ENCODE measurements around the gene SLC10A4.

SLC10A4 gene

DNA sequence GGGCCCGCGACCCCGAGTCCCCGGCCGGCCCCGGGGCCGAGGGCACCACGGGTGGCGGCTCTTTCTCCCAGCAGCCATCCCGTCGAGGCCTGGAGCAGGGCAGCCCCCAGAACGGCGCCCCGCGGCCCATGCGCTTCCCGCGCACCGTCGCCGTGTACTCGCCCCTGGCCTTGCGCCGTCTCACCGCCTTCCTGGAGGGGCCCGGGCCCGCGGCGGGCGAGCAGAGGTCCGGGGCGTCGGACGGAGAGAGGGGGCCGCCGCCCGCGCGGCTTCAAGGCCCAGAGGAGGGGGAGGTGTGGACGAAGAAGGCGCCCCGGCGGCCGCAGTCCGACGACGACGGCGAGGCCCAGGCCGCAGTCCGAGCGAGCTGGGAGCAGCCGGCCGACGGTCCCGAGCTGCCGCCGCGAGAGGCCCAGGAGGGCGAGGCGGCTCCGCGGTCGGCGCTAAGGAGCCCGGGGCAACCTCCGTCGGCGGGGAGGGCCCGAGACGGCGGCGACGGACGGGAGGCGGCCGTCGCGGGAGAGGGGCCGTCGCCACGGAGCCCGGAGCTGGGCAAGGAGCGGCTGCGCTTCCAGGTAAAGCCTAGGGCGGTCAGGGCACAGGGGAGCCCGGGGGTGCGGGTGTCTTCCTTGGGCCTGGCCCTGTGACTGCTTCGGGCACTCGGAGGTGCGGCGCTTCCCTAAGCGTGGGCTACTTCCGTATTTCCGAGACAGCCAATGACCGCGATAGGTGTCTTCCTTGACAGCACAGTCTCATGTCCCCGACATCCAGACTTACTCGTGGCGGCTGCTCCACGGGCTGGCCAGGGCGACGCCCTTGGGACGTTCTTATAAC is 7.8 kb downstream of the SLC10A4 start:
- DNase-seq: no peak

DNA sequence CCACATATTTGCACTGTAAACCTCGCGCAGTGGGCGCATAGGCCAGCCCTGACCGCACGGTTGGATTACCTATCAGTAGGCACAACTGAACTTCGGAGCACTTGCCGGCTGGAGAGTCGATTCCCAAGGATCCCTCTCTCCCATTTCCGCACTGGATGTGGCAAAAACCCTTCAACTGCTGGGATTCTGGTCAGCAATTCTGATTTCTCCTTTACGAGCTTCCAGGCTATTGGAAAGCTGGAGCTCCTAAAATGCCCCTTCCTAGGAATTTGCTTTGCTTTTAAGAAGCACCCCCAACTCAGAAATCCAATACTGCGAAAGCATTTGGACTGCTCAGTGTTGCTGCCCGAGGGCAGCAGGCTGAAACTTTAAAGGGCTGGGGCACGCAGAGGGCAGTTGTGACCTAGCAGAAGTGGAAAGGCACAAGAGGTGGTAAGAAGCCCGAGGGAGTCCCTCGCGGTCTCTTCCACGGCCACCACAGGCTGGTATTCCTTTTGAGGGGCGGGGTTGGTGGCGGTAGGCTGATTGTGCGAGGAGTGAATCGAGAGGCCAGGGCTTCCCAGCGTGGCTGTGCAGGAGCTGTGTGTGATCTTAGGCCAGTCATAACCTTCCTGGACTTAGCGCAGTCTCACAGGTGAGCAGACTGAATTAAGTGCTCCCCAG is 8.5 kb downstream of the SLC10A4 start:
- no peak for DNase-seq

DNA sequence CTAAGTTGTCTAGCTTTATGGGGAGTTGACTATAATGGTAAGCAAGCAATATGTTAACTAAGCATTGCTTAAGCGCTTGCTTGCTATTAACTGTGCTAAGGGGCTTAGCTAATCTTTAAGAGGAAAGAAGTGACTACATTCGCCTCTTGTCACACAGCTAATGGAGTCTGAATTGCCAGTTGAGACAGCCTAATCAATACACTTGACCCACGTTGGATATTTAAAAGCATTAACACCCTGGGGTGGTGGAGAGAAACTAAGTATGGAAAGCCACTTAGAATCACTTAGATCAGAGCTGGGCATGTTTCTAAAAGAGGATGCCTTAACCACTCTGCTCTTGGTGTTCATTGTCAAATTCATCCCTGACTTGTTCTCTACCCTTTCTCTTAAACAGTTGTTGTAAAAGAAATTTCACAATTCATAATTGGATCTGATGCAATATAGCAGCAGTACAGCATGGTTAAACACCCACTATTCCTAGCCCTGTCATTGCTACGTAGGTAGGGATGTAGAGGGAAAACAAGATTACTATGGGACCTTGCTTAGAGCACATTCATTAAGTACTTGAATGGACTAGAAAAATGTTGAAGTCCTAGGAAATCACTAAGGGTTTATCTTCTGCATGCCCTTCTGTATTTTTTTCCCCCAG is 10.4 kb downstream of the SLC10A4 start:
- no peak for DNase-seq

DNA sequence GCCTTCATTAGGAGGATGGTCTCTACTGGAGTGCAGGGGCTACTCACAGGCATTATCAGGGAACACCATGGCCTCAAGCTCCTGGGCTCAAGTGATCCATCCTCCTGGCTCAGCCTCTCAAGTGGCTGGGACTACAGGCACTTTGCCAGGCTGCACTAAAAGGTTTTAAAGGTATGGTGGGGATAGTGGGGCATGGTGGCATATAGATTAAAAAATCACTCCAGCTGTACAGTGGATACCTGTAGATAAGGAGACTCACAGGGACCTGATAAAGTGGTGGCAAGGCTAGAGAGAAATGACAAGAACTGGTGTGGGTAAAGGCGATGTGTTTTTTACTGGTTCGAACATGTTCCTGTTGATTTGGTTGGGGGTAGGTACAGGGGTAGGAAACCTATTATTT is 12.8 kb downstream of the SLC10A4 start:
- DNase-seq: no peak

DNA sequence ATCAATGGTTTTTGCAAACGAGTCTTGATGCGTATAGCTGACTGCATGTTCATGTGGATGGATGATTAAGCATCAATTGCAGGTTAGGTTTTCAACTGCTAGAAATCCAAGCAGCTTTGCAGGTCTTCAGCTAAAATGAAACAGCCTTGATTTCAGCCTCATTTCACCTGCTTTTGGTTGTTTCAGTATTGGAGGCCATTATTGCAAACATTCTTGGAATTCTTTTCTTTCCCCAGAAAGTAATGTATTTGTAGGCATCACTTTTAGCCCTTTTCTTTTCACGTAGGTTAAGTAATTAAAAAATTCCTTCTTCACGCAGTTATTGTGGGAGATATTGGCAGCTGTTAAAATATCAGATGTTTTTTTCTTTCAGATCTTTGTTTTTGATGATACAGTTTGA is 15.8 kb downstream of the SLC10A4 start:
- DNase-seq: no peak

DNA sequence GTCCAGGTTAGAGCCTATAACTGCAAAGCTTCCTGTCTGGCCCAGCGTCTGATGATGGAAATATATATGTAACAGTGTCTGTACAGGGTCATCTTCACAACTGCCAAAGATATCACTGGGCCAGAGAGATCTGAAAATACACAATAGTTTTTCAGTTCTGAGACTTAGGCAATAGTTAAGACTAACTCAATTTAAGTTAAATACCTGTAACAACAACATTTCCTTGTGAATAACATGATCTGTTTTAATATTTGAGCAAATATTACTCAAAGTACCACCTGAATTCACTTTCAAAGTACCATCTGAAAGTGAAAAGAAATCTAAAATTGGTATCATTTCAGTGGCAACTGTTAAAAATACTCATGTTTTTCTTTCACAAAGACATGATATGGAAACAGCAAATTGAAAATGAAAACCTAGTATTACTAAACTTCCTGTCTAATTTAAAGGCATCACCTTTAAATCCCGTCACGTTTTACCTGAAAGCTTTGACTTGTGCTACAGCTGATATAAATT is 16.5 kb downstream of the SLC10A4 start:
- DNase-seq: no peak

DNA sequence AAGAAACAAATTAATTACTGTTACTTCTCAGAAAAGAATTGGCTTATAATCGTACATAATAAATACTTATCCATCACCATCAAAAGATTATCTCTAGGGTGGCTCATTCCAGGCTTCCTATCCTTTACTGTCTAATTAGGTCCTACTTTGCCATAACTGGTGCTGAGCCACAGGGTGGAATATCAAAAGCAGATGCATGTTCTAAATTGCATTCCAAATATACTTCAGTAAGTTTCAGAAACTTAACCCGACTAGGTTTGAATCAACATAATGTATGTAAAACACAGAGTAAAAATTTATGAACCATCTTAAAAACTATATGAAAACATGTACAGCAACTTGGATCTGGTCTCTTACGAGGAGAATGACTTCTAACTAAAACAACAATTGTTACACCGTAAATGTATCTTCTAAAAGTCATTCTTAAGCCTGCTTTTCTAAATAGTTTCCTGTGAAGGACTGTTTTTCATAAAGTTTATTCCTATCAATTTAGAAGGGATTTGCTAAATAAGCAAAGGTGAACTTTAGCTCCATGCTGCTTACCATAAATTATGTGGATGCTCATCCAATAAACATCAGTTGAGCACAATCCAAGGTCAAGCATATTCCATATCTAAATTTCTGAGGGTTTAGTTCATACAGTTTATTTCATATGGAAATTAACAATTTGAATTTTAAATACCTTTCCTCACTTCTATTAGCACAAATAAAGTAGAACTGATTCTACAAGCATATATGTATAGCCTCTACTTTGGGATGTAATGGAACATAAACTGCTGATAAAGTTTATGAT is 20.3 kb downstream of the SLC10A4 start:
- no peak for DNase-seq

DNA sequence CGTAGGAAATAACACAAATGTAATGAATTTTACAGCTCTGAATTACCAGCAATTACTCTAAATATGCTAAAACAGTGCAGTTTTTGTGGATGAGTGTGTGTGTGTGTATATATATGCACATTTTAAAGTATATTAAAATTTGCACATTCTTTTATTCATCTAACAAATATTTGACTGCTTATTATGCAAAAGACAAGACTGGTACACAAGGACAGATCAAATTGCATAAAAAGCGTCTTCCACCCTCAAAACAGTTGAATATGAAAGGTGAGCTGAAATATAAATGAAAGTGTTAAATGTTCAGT is 20.8 kb downstream of the SLC10A4 start:
- DNase-seq: no peak

DNA sequence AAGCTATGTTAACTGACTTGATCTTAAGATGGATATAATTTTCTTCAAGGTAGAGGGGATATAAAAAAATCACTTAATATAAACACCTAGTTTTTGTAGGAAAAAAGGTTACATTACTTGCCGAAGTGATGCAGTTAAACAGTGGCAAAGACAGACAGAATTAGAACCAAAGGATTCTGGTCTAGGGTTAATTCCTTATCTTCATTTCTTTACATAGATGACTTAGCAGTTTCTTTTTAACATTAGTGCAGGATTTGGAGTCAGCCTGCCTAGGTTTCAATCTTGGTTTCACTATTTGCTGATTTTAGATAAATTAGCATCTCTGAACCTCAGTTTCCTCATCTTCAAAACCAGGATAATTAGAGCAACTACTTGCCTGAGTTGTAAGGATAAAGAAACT is 21.2 kb downstream of the SLC10A4 start:
- DNase-seq: no peak

DNA sequence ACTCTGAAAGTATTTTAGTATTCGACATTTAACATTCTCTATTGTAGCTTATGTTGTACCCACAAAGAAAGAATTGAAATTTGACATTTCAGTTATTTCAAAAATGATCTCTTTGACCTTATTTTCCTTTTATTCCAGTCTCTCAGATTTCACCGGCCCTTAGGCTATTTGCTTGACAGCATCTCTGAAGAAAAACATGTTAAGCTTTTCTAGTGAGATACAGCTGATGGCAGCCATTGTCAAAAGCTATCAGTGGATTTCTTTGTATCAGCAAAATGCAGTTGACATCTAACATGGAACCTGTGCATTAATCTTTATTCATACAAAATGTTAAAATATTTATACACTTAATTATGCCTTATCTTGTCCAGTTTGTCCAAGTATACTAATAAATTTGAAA is 23.6 kb downstream of the SLC10A4 start:
- DNase-seq: no peak

DNA sequence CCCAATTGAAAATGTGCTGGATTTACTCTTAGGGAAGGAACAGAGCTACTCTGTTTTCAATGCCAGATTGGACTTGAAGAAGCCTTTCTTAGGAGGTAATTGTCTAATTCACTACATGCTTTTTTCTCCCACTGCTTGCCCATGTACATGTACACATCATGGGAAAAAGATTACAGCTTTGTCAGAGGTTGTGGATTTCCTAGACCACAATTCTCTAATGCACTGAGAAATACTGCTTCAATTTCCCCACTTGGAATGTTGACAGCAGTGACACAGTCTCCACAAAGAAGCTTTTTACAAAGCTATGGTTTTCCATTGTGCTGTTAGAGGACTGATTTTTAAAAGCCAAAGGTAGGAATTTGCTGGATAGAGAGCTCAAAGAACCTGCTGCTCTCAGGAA is 26.4 kb downstream of the SLC10A4 start:
- no peak for DNase-seq

DNA sequence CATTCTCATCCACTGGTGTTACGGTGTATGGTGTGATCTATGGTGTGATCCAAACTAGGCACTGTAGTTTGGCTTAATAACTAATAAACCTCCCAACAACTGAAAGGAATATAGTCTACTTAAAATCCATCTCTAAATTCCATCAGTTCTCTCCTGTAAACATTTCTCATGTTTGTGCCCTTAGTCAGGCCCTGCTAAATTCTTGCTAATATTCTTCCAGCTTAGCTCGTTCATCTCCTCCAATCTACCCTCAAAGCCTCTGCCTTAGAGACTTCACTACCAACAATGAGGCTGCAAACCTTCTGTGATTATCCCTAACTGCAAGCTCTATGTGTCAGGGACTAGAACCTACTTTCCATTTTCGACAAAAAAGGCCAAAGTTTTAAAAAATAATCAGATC is 35.0 kb downstream of the SLC10A4 start:
- no peak for DNase-seq

DNA sequence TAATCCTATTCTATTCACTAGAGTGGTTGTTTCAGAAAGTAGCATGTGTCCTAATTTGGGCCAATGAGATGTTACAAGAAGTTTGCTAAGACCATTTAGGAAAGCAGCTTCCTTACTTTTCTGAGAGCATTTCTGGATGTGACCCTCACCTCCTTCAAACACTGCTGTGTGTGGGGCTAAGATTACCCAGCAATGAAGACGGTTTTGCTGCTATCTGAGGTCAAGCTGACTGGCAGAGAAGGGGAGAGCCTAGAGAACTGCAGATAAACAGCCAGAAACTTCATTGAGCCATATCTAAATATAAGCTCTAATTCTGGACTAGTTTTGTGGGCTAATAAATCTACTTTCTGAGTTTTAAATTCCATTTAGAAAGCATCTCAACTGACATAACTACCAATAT is 43.3 kb downstream of the SLC10A4 start:
- no peak for DNase-seq

DNA sequence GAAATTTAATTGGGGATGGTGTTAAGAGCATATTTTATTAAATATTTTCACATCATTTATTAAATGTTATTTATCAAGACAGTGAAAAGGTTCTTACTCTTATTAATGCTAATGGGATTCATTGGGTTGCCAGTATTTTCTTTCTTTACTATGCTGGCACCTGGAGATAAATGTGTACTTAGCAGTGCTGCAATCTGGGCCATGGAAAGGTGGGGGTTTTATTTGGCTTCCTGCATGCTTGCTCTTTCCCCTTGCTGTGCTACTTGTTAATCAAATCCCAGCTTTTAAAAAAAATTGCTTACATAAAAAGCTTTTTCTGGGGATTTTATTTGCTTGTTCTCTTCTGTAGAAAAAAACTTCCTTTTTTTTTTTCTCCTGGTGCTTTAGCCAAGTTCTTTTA is 55.2 kb downstream of the SLC10A4 start:
- DNase-seq: no peak
